Tibial artery (tissue), 4 donors: ENCODE data around the gene AKAP17A.
"Not testable (repeated sequence)": the region's sequence is repeated elsewhere in the genome, so short reads cannot be mapped to it uniquely, and the experiment has no call there.

Source experiments
- DNase-seq, 2 donors: peaks; one replicate each; pipeline ENCODE4 v3.0.0-alpha.2; 2019
- H3K27ac ChIP-seq, 2 donors: fragments of 200-600 bp; sonication (generic) in 1 of 2; 1 replicate in 1 of 2; 2 replicates in 1 of 2; pipeline ENCODE4 v1.5.1; 2018 to 2019; ENCODE audit warnings: mild to moderate bottlenecking in 1 of 2
- H3K27me3 ChIP-seq, 2 donors: fragments of 200-600 bp; sonication (generic) in 1 of 2; one replicate each; pipeline versions ENCODE4 v1.5.1 to v1.6.0; 2016 to 2019
- H3K36me3 ChIP-seq, 3 donors: fragments of 200-600 bp; sonication (generic) in 2 of 3; one replicate each; pipeline ENCODE4 v1.5.1; 2016 to 2019; ENCODE audit warnings: mild to moderate bottlenecking in 2 of 3
- H3K4me1 ChIP-seq, 4 donors: fragments of 200-600 bp; sonication (generic) in 2 of 4; 1 replicate in 3 of 4; 2 replicates in 1 of 4; pipeline ENCODE4 v1.5.1; 2016 to 2019
- H3K4me3 ChIP-seq, 2 donors: fragments of 200-600 bp; sonication (generic) in 1 of 2; 1 replicate in 1 of 2; 2 replicates in 1 of 2; pipeline ENCODE4 v1.5.1; 2018 to 2019; ENCODE audit warnings: mild to moderate bottlenecking in 2 of 2
- H3K9me3 ChIP-seq, 3 donors: fragments of 200-600 bp; sonication (generic) in 1 of 3; one replicate each; pipeline ENCODE4 v1.5.1; 2016 to 2019
- CTCF ChIP-seq, 2 experiments: fragments of 200-600 bp in 1 of 2; fragments of 450-650 bp in 1 of 2; IDR thresholded peaks; one replicate each; pipeline ENCODE4 v1.5.1; 2017 to 2019; ENCODE audit warnings: antibody characterized with exemption in 2 of 2, mild to moderate bottlenecking in 1 of 2, moderate library complexity in 1 of 2
- intact Hi-C: fragments of 100-400 bp; cut with DNase I; formaldehyde crosslinking; loops from one replicate; pipeline ENCODE4 v1.15.0; 2023; ENCODE audit warnings: low total_unique reads

Gene AKAP17A

GRCh38 chrX:1614927-1615326 is 23.5 kb downstream of the AKAP17A start, which contains the start of gene ASMT:
Gene ASMT, plus strand, starts transcription at chrX:1615059. Its CDS starts 141 bp downstream, at chrX:1615200.
- no peak for DNase-seq
- Histone ChIP-seq H3K27me3 (no peaks in the 10 kb centered on the region), H3K27ac (no peak within 1 kb of the TSS), H3K4me1 (no peaks in the 10 kb centered on the region), H3K36me3 (no peaks in the 10 kb centered on the region), H3K9me3 (no peaks in the 10 kb centered on the region), H3K4me3 (no peak within 1 kb of the TSS)
- intact Hi-C loops, result no loop called here
- no peak for TF ChIP-seq CTCF (IDR thresholded peaks at IDR 0.05)

GRCh38 chrX:1618689-1619088 is 27.3 kb downstream of the AKAP17A start:
- intact Hi-C loops, result no loop called here
- Histone ChIP-seq H3K27ac (no peak overlapping the region), H3K4me3 (no peak overlapping the region), H3K4me1 (no peaks in the 10 kb centered on the region), H3K27me3 (no peaks in the 10 kb centered on the region), H3K9me3 (no peaks in the 10 kb centered on the region), H3K36me3 (no peaks in the 10 kb centered on the region)
- no peak for TF ChIP-seq CTCF (IDR thresholded peaks at IDR 0.05)
- DNase-seq, result no peak

- intact Hi-C loops, result no loop called here
- no peaks in the 10 kb centered on the region for H3K36me3 ChIP-seq
- no peak for DNase-seq
These were observed 32.3 kb downstream of the AKAP17A start for GRCh38 chrX:1623691-1624090.

GRCh38 chrX:1624158-1624860 is 32.9 kb downstream of the AKAP17A start:
- DNase-seq, H3K4me3 ChIP-seq, H3K27me3 ChIP-seq, H3K9me3 ChIP-seq, H3K36me3 ChIP-seq, H3K27ac ChIP-seq, H3K4me1 ChIP-seq, intact Hi-C loops: not testable (repeated sequence)

More at GRCh38 chrX:1623691-1624090, 32.3 kb downstream of the AKAP17A start:
- Histone ChIP-seq H3K4me1 (no peaks in the 10 kb centered on the region), H3K27ac (no peak overlapping the region), H3K4me3 (no peak overlapping the region), H3K27me3 (no peaks in the 10 kb centered on the region), H3K9me3 (no peaks in the 10 kb centered on the region)
- TF ChIP-seq CTCF (IDR thresholded peaks at IDR 0.05), result no peak

- DNase-seq, H3K36me3 ChIP-seq, H3K27me3 ChIP-seq, H3K4me3 ChIP-seq, intact Hi-C loops, H3K9me3 ChIP-seq, H3K4me1 ChIP-seq, H3K27ac ChIP-seq: not testable (repeated sequence)
These were observed 33.4 kb downstream of the AKAP17A start for GRCh38 chrX:1624861-1625215.

- H3K27me3 ChIP-seq, result no peaks in the 10 kb centered on the region
- no peak for TF ChIP-seq CTCF (IDR thresholded peaks at IDR 0.05)
- H3K9me3 ChIP-seq, result no peaks in the 10 kb centered on the region
- intact Hi-C loops, result no loop called here
- H3K27ac ChIP-seq, result no peak overlapping the region
- no peak for DNase-seq
- no peak overlapping the region for H3K4me3 ChIP-seq
- H3K36me3 ChIP-seq, result no peaks in the 10 kb centered on the region
- H3K4me1 ChIP-seq, result no peaks in the 10 kb centered on the region
These were observed 37.8 kb downstream of the AKAP17A start for GRCh38 chrX:1629244-1629643.

- Histone ChIP-seq H3K4me3 (no peak overlapping the region), H3K36me3 (no peaks in the 10 kb centered on the region), H3K4me1 (no peaks in the 10 kb centered on the region), H3K27me3 (peaks cover 0 to 12% of the 10 kb centered on the region in 2 donors), H3K9me3 (peaks cover 0 to 11% (median 6%) of the 10 kb centered on the region in 3 donors), H3K27ac (no peak overlapping the region)
- intact Hi-C loops, result loop anchor here (5.0 kb wide), 1 partner anchor 946 kb away; no protein-coding TSS in a partner anchor
- no peak for DNase-seq
- TF ChIP-seq CTCF (IDR thresholded peaks at IDR 0.05), result no peak
These were observed 54.6 kb downstream of the AKAP17A start for GRCh38 chrX:1646009-1646408.
